ENCODE results near the gene THSD7B.

GRCh38 chr2:137173463-137173862 lies 408.1 kb downstream of the THSD7B start:
- TF ChIP-seq CTCF (conservative IDR thresholded peaks at IDR 0.05; ENCODE audit: low read length) = peak; percentile 33
- TF ChIP-seq EZH2phosphoT487 (IDR thresholded peaks at IDR 0.05; ENCODE audit: borderline replicate concordance) = no peak

Measured in Loucy (cell line).